Measurements from ENCODE around the gene TCF7L1.
"Not testable (repeated sequence)": the region's sequence is repeated elsewhere in the genome, so short reads cannot be mapped to it uniquely, and the experiment has no call there.

Gene TCF7L1

DNA sequence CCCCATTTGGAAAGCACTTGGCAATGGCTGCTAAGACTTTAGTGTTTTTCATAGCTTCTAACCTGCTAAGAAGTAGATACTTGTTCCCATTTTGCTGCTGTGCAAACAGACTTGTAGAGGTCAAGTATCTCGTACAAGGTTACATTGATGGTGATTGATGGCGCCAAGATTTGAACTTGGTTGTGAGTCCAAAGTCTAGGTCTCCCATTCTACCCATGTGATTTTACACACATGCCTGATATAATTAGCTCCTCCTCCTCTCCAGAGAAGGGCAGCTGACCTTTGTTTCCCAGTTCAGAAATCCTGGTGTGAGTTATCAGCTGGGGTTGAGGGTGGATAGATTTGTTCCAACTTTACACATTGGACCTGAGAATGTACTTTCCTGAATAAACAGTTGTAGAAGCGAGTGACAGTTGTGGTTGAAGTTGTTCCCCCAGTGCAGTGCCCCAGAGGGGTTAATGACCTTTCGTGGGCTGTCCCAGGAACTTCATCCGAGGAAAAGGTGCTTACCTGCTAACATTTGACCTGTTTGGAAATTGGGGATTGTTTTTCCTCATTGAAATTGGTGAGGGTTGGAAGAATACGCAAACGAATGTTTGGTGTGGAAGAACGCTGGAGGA lies 10.4 kb downstream of the TCF7L1 start:
- H3K27ac Mint-ChIP-seq = no peak overlapping the region
- H3K27me3 Mint-ChIP-seq = peaks cover 11% of the 10 kb centered on the region
- H3K36me3 Mint-ChIP-seq = no peaks in the 10 kb centered on the region
- H3K4me1 Mint-ChIP-seq = no peaks in the 10 kb centered on the region
- no peak overlapping the region for H3K4me3 Mint-ChIP-seq
- DNase-seq (ENCODE audit: low spot score in 2 of 2) (no peak), ATAC-seq (ENCODE audit: low read depth) (no peak)
- H3K9me3 Mint-ChIP-seq = no peaks in the 10 kb centered on the region

DNA sequence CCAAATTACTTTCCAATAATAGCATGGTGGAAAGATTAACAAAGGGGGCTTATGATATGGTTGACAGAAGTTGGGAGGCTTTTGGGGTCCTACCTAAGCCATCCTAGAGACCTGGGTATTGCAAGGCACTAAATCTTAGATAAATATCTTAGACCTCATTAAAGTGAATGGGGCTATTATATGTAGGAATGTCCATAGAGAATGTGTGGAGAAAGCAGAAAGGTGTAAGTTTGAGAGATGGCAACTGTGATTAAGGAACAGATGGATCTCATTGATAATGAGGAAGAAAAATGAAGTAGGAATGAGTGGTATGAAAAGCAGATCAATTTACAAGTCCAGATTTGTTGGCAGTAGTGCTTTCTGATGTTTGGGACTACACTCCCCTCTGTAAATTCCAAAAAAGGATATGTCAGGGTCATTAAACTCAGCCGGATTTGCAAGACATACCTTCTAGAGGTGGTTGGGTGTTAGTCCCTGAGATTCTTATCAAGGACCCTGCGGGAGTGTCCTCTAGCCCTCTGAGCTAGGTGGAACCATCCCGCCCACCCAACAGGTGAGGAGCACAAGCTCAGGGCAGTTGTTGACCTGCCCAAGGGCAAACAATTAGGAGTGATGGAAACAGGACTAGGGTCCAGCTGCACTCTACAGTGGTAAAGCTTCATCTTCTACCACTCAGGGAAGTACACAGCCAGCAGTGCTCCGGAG lies 12.1 kb downstream of the TCF7L1 start:
- Mint-ChIP-seq H3K9me3 (no peaks in the 10 kb centered on the region), H3K36me3 (no peaks in the 10 kb centered on the region), H3K4me1 (no peaks in the 10 kb centered on the region), H3K27me3 (peaks cover 6% of the 10 kb centered on the region), H3K27ac (no peak overlapping the region), H3K4me3 (no peak overlapping the region)
- ATAC-seq (ENCODE audit: low read depth) = no peak
- no peak for DNase-seq (ENCODE audit: low spot score in 2 of 2)

DNA sequence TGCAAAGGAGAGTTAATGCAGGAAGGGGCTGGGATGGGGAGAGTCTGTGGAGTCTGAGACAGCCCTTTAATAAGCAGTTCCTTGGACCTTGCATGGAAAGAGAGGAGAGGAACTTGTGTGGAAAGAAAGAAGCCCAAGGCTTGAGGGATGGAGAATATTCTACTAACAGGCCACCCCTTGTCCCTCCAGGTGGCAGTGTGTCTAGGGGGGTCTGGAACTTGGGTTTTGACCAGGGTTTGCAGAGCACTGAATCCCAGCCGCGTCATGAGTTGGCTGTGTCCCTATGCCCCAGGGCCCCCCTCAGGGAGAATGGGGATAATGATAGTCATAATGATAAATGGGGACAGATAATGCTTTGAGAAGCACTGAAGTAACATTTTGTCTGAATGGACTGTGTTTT lies 15.0 kb downstream of the TCF7L1 start:
- ATAC-seq (ENCODE audit: low read depth) = no peak
- H3K36me3 Mint-ChIP-seq = no peaks in the 10 kb centered on the region
- H3K4me1 Mint-ChIP-seq = no peaks in the 10 kb centered on the region
- no peak overlapping the region for H3K27ac Mint-ChIP-seq
- no peak for DNase-seq (ENCODE audit: low spot score in 2 of 2)
- H3K27me3 Mint-ChIP-seq = peaks cover 3% of the 10 kb centered on the region
- H3K4me3 Mint-ChIP-seq = no peak overlapping the region
- no peaks in the 10 kb centered on the region for H3K9me3 Mint-ChIP-seq

DNA sequence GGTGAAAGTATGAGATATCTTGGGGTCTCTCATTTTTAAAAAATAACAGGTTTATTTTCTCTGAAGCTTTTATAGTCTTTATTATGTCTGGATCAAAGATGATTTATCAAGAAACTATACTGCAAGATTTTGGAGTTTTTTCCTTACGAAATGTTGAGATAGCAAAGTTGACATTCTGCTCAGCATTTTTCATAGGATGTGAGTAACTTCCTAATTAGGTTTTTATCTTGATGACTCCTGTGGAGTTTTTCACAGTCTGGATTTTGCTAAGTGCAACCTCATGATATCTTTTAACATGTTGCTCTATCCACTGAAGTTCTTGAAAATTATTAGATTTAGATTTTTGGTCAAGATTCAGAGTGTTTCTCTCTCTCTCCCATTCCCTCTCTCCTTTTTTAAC lies 17.8 kb downstream of the TCF7L1 start:
- no peak for ATAC-seq (ENCODE audit: low read depth)
- no peak overlapping the region for H3K4me3 Mint-ChIP-seq
- no peak overlapping the region for H3K27ac Mint-ChIP-seq
- no peak for DNase-seq (ENCODE audit: low spot score in 2 of 2)
- H3K4me1 Mint-ChIP-seq = no peaks in the 10 kb centered on the region
- H3K36me3 Mint-ChIP-seq = no peaks in the 10 kb centered on the region
- peaks cover 6% of the 10 kb centered on the region for H3K27me3 Mint-ChIP-seq
- H3K9me3 Mint-ChIP-seq = no peaks in the 10 kb centered on the region

DNA sequence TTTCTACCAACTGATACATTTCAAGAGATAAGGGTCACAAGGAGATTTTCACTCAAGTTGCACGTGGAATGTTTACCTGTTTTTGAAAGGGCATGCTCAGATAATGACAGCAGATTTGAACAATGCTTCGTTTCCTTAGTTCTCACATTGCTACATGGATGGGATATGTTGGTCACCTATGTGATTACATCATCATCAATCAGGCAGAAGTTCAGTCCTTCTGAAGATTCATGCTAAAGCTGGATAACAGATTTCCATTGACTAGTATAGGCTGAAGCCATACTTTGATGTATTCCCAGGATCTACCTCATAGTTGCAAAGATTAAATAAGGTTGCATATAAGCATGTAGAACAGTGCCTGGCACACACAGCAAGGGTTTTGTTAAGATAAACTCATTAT lies 19.7 kb downstream of the TCF7L1 start:
- no peaks in the 10 kb centered on the region for H3K36me3 Mint-ChIP-seq
- no peak for DNase-seq (ENCODE audit: low spot score in 2 of 2)
- no peaks in the 10 kb centered on the region for H3K4me1 Mint-ChIP-seq
- H3K27ac Mint-ChIP-seq = no peak overlapping the region
- no peaks in the 10 kb centered on the region for H3K9me3 Mint-ChIP-seq
- H3K4me3 Mint-ChIP-seq = no peak overlapping the region
- H3K27me3 Mint-ChIP-seq = peaks cover 5% of the 10 kb centered on the region
- ATAC-seq (ENCODE audit: low read depth) = no peak

DNA sequence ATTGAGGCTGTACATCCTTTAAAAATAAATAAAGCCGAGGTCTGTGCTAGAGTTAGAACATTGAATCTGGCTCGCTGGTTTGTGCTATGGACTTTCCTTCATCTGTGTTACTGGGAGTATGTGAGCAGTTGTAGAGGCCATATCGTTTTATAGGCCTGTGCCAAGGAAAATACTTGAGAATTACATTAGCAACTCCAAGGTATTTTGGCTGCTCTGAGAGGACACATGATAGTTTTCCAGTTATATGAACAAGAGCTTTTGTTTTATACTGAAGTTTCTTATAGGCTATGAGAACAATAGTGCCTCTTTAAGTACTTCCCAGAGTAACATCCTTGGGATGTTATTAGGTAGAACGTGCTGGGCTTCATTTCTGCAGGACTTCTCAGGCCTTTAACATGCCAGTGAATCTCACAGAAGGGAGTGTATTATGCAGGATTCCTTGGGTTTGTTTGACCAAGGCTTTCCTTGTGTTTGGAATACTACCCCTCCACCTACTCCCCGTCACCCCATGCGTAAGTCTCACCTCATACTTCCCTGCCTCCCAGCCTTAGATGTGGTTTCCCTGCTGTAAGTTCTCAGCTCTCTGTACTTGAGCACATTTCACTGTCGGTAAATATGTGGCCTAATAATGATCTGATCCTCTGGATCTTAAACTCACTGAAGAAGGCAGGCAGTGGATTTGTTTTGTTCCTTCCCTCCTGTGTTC lies 21.0 kb downstream of the TCF7L1 start:
- Mint-ChIP-seq H3K4me1 (no peaks in the 10 kb centered on the region), H3K27ac (no peak overlapping the region)

DNA sequence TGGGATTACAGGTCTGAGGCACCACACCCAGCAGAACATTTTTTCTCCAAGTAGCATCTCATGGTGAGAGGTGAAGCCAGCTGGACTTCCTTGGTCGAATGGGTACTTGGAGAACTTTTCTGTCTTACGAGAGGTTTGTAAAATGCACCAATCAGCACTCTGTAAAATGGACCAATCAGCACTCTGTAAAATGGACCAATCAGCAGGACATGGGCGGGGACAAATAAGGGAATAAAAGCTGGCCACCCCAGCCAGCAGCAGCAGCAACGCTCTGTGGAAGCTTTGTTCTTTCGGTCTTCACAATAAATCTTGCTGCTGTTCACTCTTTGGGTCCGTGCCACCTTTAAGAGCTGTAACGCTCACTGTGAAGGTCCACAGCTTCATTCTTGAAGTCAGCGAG lies 21.9 kb downstream of the TCF7L1 start:
- not testable (repeated sequence) for H3K9me3 Mint-ChIP-seq, H3K27me3 Mint-ChIP-seq

More for the DNA sequence above, 21.0 kb downstream of the TCF7L1 start:
- ATAC-seq (ENCODE audit: low read depth) (no peak), DNase-seq (ENCODE audit: low spot score in 2 of 2) (no peak)
- Mint-ChIP-seq H3K27me3 (peaks cover 3% of the 10 kb centered on the region), H3K4me3 (no peak overlapping the region), H3K36me3 (no peaks in the 10 kb centered on the region), H3K9me3 (no peaks in the 10 kb centered on the region)

DNA sequence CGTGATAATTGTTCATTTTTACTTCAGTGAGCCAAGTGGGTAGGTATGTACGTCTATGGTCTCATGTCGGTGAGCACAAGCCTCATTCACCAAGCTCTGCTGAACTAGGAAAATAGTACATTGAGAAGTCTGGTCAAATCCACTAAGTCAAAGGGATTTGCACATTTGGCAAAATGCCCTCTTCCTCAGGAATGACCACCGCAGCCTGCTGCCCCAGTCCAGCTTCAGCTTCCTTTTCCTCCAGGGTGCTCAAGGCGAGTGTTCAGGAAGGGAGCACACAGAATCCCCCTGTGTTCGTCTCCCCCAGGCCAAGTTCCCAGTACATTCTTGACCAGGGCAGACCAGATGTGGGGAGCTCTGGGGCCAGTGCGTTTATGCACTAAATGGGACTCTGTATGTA lies 23.0 kb downstream of the TCF7L1 start:
- H3K4me1 Mint-ChIP-seq = no peaks in the 10 kb centered on the region
- peaks cover 7% of the 10 kb centered on the region for H3K27me3 Mint-ChIP-seq
- DNase-seq (ENCODE audit: low spot score in 2 of 2) (no peak), ATAC-seq (ENCODE audit: low read depth) (no peak)
- no peak overlapping the region for H3K4me3 Mint-ChIP-seq
- no peaks in the 10 kb centered on the region for H3K36me3 Mint-ChIP-seq
- H3K9me3 Mint-ChIP-seq = no peaks in the 10 kb centered on the region
- no peak overlapping the region for H3K27ac Mint-ChIP-seq

More for the DNA sequence above, 21.9 kb downstream of the TCF7L1 start:
- not testable (repeated sequence) for H3K4me3 Mint-ChIP-seq; DNase-seq (ENCODE audit: low spot score in 2 of 2); H3K4me1 Mint-ChIP-seq; H3K27ac Mint-ChIP-seq; H3K36me3 Mint-ChIP-seq; ATAC-seq (ENCODE audit: low read depth)

DNA sequence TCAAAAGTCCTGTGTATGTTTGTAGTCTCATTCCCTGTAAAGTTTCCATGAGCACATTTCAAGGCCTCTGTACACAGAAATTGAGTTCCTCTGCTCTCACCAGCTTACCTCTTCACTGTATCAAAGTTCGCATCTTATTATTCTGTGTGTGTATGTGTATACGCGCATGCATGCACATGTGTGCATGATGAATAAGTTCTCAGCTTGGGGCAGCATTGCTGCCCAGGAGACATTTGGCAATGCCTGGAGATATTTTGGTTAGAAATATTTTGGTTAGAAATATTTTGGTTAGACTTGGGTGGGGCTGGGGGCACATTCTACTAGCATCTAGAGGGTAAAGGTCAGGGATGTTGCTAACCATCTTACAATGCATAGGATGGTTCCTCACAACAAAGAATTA lies 23.4 kb downstream of the TCF7L1 start:
- Mint-ChIP-seq H3K36me3 (no peaks in the 10 kb centered on the region), H3K27me3 (peaks cover 7% of the 10 kb centered on the region), H3K4me3 (no peak overlapping the region), H3K9me3 (no peaks in the 10 kb centered on the region), H3K4me1 (no peaks in the 10 kb centered on the region), H3K27ac (no peak overlapping the region)
- no peak for ATAC-seq (ENCODE audit: low read depth)
- no peak for DNase-seq (ENCODE audit: low spot score in 2 of 2)

DNA sequence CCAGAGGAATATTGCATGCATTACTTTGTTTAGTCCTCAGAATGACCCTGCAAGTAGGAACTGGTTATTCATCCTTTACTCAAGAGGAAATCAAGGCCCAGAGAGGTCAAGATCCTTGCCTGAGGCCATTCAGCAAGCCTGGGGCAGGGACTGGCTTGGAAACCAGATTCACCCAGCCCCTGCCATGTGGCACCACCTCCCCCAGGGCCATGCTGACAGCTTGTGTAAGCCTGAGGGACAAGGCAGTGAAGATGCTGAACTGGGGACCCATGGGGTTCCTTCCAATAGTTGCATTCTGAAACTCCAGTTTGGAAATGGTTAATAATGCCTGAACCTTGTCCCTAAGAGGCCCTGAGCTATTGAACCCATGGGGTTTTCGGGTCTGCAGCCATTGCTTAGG lies 24.2 kb downstream of the TCF7L1 start:
- H3K9me3 Mint-ChIP-seq = no peaks in the 10 kb centered on the region
- ATAC-seq (ENCODE audit: low read depth) (no peak), DNase-seq (ENCODE audit: low spot score in 2 of 2) (no peak)
- H3K27me3 Mint-ChIP-seq = peaks cover 7% of the 10 kb centered on the region
- H3K36me3 Mint-ChIP-seq = no peaks in the 10 kb centered on the region
- H3K27ac Mint-ChIP-seq = no peak overlapping the region
- no peak overlapping the region for H3K4me3 Mint-ChIP-seq
- no peaks in the 10 kb centered on the region for H3K4me1 Mint-ChIP-seq

DNA sequence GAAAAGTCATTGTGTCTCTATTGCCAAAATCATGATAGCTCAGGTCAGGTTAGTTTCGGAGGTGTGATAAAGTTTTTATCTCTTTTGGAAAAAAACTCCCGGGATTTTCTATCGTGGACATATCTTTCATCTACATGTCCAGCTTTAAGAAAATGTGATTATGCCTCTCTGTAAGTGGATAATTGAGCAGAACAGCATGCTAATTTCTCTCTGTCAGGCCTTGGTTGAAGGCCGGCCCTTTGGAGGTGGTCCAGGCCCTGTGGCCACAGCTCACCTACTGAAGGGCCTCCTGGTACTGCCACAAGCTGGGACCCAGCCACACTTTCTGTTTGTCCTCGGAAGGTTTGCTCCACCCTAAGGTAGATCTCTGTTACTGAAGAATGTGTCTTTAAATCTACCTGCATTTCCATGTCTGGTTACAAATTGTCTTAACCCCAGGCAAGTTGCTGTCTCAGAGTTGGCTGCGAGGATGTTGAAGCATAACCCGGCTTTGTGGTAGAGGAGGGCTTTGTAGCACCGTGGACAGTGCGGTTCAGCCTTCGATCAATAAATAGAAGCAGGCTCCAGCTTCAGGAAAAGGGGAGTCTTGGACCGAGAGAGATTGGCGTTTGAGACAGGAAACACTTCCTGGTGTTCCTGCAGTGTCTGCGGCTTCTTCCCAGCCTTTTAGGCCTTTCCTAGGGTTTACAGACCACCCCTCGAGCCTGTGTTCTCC lies 25.5 kb downstream of the TCF7L1 start:
- Mint-ChIP-seq H3K4me1 (no peaks in the 10 kb centered on the region), H3K9me3 (no peaks in the 10 kb centered on the region), H3K27me3 (peaks cover 9% of the 10 kb centered on the region), H3K27ac (no peak overlapping the region), H3K36me3 (no peaks in the 10 kb centered on the region), H3K4me3 (no peak overlapping the region)
- DNase-seq (ENCODE audit: low spot score in 2 of 2) (no peak), ATAC-seq (ENCODE audit: low read depth) (no peak)

DNA sequence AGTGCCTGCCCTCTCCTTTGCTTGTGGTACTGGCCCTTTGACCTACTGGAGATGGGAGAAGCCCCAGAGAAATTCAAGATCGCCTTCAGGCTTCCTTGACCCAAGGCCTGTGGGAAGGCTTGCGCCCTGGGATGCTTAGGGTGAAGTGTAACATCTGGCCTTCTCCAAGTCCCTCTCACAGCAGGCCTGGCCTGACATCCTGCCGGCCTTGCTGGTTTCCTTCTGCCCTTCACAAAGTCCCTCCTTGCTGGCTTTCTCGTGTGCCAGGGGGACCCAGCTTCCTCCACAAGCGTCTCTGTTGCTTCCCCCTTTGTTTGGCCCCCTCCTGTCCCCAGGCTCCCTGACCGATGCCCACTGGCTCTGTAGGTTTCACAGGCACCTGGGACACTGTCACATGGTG lies 26.4 kb downstream of the TCF7L1 start:
- Mint-ChIP-seq H3K9me3 (no peaks in the 10 kb centered on the region), H3K4me3 (no peak overlapping the region), H3K4me1 (no peaks in the 10 kb centered on the region), H3K27ac (no peak overlapping the region), H3K27me3 (peaks cover 6% of the 10 kb centered on the region), H3K36me3 (no peaks in the 10 kb centered on the region)
- DNase-seq (ENCODE audit: low spot score in 2 of 2) = no peak
- no peak for ATAC-seq (ENCODE audit: low read depth)

DNA sequence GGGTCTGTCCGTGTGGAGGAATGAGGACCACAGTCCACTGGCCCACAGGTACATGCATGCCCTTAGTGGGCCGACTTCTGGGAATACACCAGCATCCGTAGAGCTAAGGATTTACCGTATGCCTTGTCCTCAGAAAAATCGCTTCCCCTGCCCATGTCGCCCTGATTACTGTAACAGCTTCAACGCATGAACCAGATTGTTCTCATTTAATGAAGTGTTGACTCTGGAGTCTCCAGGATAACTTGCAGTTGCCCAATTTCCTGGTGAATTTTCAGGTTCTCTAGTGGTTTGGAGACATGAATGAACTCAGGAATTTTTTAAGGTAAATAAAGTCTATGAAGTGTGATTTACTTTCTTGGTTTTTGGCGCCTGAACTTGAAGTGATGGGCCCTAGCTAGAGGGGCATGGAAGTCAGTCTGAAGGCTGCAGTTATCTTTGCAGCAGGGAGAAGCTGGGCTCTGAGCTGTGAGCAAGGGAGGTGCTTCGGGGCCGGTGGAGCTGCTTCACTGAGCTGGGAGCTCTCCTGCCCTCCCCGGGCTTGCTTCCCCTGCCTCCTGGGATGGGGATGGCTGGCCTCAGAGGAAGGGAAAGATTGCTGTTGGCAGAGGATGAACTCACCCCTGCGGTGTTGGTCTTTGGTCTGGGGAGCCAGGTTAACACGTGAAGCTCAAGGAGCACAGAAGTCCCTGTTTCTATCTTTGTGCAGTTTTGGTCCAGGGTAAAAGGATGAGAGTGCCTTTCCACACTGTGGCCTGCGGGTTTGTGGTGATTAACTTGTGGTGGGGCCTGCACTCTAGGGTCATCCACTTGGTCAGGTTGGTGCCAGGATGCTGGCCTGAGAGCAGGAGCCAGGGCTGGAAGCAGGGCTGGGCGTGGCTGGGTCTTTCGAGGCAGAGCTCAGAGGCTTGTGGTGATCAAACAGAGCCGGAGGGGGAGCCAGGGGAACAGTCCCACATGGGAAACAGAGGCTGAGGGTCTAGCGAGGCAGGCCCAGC lies 28.1 kb downstream of the TCF7L1 start:
- Mint-ChIP-seq H3K36me3 (no peaks in the 10 kb centered on the region), H3K4me3 (no peak overlapping the region), H3K9me3 (no peaks in the 10 kb centered on the region), H3K27me3 (peaks cover 6% of the 10 kb centered on the region), H3K4me1 (no peaks in the 10 kb centered on the region), H3K27ac (no peak overlapping the region)
- DNase-seq (ENCODE audit: low spot score in 2 of 2) (no peak), ATAC-seq (ENCODE audit: low read depth) (no peak)
